Mucosa of stomach (tissue), 1 donor: ENCODE measurements around the gene KCNMA1.

Experiments used
- H3K27me3 ChIP-seq: one replicate; pipeline ENCODE4 v1.7.0; 2013; ENCODE audit warnings: mild to moderate bottlenecking, low read length; ENCODE audit not compliant: control insufficient read depth, insufficient read depth
- H3K36me3 ChIP-seq: one replicate; pipeline ENCODE4 v1.7.0; 2013; ENCODE audit warnings: low read length; ENCODE audit not compliant: control insufficient read depth, insufficient read depth
- H3K4me1 ChIP-seq: one replicate; pipeline ENCODE4 v1.7.0; 2013; ENCODE audit warnings: mild to moderate bottlenecking, low read length; ENCODE audit not compliant: control insufficient read depth, insufficient read depth
- H3K4me3 ChIP-seq: one replicate; pipeline ENCODE4 v1.7.0; 2013; ENCODE audit warnings: low read length
- H3K9ac ChIP-seq: one replicate; pipeline ENCODE4 v1.7.0; 2013; ENCODE audit warnings: mild to moderate bottlenecking, low read length, moderate library complexity
- H3K9me3 ChIP-seq: one replicate; pipeline ENCODE4 v1.7.0; 2013; ENCODE audit warnings: mild to moderate bottlenecking, low read length, moderate library complexity; ENCODE audit not compliant: control insufficient read depth
- donor health status: Pancreatic carcinoma.

KCNMA1 gene

DNA sequence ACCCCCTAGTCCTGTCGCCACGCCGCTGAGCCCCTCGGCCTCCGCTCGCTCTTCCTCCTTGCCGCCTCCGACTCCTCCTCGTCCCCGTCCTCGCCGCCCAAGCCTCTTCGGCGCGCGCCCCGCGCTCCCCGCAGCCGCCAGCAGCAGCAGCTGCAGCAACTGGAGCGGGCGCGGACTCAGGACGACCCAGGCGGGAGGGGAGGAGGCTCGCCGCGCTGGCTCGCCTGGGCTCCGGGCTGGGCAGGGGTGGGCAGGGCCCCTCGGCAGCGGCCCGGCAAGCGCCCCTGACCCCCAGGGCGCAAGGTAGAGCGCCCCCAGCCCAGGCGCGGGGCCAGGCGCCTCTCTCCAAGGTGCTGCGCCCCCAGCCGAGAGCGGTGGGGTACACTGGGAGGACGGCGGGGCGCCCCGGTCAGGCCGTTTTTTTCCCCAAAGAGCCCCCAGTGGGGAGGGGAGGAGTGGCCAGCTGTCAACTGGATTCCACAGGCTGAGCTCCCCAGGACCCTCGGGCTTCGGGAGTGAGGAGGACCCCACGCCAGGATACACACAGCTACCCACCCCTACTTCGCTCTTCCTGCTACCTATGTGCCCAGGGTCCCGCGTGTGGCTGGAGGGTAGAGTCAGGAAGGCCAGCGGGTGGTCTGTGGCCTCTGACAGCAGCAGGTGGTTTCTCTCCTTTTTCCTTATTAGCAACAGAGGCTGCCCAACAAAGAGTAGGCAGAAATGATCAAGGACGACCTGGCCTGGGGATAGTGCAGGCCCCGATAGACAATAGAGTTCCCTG lies 903 bp upstream of the KCNMA1 start:
- Histone ChIP-seq H3K4me1 (no peaks in the 10 kb centered on the region), H3K36me3 (no peaks in the 10 kb centered on the region), H3K4me3 (no peak overlapping the region), H3K27me3 (peaks cover 60% of the 10 kb centered on the region), H3K9ac (peak overlapping the region; percentile 34), H3K9me3 (no peaks in the 10 kb centered on the region)

DNA sequence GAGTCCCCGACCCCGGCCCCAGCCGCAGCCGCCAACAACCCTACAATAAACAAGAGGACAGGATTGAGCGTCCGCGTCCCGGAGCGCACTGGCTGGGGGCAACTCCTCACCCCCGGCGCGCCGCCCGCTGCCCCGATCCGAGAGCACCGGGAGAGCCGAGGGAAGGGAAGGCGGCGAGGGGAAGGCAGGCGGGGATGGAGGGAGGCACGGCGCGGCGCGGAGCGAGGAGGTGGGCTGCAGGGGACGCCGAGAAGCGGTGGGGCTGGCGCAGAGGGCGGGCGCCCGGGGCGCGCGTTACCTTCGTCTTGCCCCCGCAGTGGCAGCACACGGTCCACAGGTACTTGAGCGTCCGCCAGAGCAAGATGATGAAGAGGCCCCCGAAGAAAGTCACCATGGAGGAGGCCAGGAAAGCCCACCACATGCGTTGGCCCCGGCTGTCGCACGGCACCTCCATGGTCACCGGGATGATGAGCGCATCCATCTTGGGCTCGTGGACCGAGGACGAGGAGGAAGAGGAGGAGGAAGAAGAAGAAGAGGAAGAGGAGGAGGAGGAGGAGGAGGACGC lies 559 bp downstream of the KCNMA1 start:
- Histone ChIP-seq H3K36me3 (no peaks in the 10 kb centered on the region), H3K9me3 (no peaks in the 10 kb centered on the region), H3K9ac (peak overlapping the region; percentile 50), H3K4me3 (no peak overlapping the region), H3K4me1 (no peaks in the 10 kb centered on the region), H3K27me3 (peaks cover 60% of the 10 kb centered on the region)

DNA sequence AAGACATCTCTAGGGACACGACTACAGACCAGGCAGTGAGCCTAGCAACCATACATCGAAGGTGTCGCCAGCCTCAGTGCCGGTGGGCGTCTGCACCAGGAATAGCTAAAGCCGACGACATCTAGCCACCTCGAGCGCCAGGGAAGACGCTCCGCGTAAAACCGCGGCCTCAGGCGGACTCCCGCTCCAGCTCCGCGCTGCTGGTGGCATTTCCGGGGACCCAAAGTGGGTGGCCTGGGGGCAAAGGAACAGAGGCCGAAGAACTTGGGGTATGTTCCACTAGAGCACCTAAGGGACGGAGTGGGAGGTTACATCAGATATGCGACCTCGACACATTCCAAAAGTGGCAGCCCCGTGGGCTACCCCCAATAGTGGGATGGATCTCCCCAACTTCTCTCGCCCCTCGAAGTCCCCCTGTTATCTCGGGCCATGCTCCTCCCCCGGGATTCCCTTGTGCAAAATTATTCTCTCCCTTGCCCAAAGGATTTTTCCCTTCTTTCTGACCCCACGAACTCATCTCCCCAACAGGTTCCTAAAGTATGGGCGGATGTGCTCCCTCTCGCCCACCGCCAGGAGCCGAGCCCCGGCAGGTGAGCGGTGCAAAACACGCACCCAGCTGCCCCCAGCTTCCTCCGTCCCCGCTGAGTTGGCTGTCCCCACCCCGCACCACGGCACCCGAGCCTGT lies 1.2 kb downstream of the KCNMA1 start:
- Histone ChIP-seq H3K9ac (peak overlapping the region; percentile 50), H3K4me3 (no peak overlapping the region), H3K4me1 (no peaks in the 10 kb centered on the region), H3K27me3 (peaks cover 59% of the 10 kb centered on the region), H3K9me3 (no peaks in the 10 kb centered on the region), H3K36me3 (no peaks in the 10 kb centered on the region)

DNA sequence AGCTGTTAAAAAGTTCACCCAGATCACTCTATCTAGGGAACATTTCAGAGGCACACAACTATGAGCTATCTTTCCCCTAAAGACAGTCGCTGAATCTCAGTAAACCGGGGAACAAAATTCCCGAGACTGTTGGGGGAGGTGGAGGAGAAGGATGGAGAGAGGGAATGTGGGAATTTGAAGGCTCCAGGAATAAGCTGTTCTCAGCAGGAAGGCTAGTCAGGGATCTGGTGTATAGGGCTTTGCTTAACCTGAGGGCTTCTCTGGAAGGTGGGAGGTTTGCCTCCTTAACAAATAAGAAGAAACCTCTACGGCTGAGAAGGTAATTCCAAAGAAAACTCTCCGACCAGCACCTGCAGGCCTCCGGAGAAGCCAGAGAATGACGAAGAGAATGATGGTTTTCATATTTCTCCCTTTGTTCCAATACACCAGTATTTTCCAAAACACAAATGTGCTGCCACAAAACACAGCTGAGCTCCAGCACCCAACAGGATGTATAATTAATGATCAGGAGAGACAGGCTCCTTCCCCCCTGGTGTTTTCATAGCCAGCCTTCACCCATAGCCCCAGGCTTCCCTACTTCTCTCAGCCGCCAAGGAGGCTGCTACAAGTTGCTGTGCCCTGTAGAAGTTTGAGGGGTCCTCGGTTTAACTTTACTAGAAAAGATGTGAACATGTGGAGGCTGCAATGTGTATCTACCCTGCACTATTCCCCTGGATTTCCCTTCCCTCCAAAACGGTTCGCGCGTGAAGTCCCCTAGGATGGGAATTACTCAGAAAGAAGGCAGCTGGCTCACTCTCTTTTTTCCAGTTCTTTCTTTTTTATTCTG lies 2.0 kb downstream of the KCNMA1 start:
- Histone ChIP-seq H3K4me3 (no peak overlapping the region), H3K27me3 (peaks cover 53% of the 10 kb centered on the region), H3K36me3 (no peaks in the 10 kb centered on the region), H3K4me1 (no peaks in the 10 kb centered on the region), H3K9me3 (no peaks in the 10 kb centered on the region), H3K9ac (peak overlapping the region; percentile 8)

DNA sequence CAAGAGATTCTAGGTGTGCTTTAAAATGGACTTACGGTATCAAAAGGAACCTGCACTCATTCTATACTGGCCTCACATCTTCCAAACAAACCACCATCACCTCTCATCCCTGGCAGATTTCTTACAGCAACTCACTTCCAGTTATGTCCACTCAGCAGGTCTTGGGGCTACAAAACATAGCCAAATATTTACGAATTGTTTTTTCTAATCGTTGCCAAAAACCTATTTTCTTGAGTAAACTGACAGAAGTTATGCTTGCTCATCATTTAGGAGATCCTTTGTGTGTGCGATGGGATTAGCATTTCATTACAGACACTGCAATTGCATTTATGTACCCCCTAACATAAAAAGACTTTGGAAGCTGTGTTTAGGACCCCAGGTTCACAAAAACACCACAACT lies 2.7 kb downstream of the KCNMA1 start:
- Histone ChIP-seq H3K4me1 (peaks cover 5% of the 10 kb centered on the region), H3K4me3 (no peak overlapping the region), H3K9ac (no peak overlapping the region)

DNA sequence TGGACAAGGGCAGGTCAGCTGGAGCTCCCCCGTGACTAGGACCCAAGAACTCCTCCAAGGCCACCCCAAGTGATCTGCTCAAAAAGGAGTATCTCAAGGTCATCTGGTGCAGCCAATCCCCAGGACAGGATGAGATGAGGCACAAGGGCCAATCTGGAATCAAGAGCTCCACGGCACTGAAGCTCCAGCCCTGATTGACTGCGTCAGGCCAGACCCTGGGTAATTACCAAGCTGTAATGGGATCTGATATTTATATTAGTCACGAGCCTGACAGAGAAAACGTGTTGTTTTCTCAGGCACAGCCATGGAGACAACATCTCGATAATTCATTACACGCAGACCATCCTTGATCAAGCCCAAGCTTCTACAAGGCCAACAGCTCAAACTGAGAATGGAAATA lies 4.2 kb downstream of the KCNMA1 start:
- peaks cover 31% of the 10 kb centered on the region for H3K27me3 ChIP-seq
- H3K4me3 ChIP-seq, result no peak overlapping the region
- no peaks in the 10 kb centered on the region for H3K36me3 ChIP-seq
- no peak overlapping the region for H3K9ac ChIP-seq
- H3K4me1 ChIP-seq, result peaks cover 9% of the 10 kb centered on the region
- H3K9me3 ChIP-seq, result no peaks in the 10 kb centered on the region

More for the DNA sequence above, 2.7 kb downstream of the KCNMA1 start:
- Histone ChIP-seq H3K9me3 (no peaks in the 10 kb centered on the region), H3K27me3 (peaks cover 47% of the 10 kb centered on the region), H3K36me3 (no peaks in the 10 kb centered on the region)

DNA sequence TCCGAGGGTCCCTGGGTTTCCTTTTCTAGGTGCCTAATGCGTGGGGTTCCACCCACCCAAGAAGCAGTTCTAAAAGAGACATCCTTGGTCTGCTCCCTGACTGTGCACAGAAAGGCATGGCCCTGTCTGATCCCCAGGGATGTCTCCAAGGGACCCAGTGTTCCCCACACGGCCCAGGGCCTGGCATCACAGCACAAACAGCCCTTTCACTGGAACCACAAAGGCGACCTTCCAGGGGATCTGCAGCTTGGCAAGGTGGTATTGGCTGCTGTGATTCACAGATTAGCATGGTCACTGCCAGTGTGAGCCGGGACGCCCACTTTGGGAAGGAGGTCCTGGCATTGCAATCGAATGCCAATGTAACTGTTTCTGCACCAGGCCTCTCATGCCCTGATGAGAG lies 6.4 kb downstream of the KCNMA1 start:
- Histone ChIP-seq H3K27me3 (peaks cover 16% of the 10 kb centered on the region), H3K36me3 (no peaks in the 10 kb centered on the region), H3K4me3 (no peak overlapping the region), H3K4me1 (peaks cover 9% of the 10 kb centered on the region), H3K9me3 (no peaks in the 10 kb centered on the region), H3K9ac (no peak overlapping the region)

DNA sequence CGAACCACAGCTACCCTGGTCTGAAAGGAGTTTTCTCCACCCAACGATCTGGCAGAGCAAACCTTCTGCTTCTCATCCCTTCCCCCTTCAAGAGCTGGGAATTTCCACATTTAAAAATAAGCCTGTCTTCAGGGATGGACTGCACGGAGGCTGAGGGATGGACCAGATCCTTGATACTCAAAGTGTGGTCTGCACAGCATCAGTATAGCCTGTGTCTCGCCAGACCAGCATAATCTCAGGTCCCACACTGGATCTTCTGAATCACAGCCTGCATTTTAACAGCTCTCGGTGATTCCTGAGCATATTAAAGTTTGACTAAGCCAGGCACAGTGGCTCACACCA lies 7.1 kb downstream of the KCNMA1 start:
- H3K4me1 ChIP-seq, result peaks cover 9% of the 10 kb centered on the region
- H3K27me3 ChIP-seq, result peaks cover 8% of the 10 kb centered on the region
- no peak overlapping the region for H3K9ac ChIP-seq
- H3K4me3 ChIP-seq, result no peak overlapping the region
- no peaks in the 10 kb centered on the region for H3K9me3 ChIP-seq
- no peaks in the 10 kb centered on the region for H3K36me3 ChIP-seq

DNA sequence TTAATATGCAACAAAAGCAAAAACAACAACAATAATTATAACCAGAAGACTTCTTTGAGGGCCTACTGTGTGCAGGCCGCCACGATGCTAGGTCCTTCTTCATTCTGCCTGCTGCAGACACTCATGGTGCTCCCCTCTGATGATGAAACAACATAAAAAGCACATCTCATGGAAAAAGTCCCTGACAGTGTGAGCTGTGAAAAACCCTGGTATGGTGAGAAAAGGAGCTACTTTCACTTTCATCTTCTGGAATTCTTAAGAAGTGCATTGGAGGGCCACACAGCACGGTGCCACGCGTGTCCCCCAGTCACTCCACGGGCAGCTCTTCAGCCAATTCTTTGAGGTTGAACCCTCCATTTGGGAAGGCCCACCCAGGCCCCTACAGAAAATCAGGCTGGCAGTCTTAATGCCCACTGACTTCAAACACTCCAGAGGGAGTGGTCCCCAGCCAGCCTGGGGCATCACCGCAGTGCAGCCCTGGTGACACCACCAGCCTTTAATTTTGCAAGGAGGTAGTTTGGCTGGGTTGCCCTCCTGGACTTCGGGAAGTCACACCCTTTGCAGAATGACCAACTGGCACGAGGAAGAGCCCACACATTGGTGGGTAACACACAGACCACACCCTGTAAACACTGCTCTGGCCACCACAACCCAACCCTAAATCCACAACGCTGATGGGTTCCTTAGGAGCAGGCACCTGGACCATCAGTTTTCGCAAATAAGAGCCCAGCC lies 7.7 kb downstream of the KCNMA1 start:
- H3K4me3 ChIP-seq, result no peak overlapping the region
- peaks cover 3% of the 10 kb centered on the region for H3K27me3 ChIP-seq
- no peak overlapping the region for H3K9ac ChIP-seq
- no peaks in the 10 kb centered on the region for H3K36me3 ChIP-seq
- peaks cover 9% of the 10 kb centered on the region for H3K4me1 ChIP-seq
- no peaks in the 10 kb centered on the region for H3K9me3 ChIP-seq

DNA sequence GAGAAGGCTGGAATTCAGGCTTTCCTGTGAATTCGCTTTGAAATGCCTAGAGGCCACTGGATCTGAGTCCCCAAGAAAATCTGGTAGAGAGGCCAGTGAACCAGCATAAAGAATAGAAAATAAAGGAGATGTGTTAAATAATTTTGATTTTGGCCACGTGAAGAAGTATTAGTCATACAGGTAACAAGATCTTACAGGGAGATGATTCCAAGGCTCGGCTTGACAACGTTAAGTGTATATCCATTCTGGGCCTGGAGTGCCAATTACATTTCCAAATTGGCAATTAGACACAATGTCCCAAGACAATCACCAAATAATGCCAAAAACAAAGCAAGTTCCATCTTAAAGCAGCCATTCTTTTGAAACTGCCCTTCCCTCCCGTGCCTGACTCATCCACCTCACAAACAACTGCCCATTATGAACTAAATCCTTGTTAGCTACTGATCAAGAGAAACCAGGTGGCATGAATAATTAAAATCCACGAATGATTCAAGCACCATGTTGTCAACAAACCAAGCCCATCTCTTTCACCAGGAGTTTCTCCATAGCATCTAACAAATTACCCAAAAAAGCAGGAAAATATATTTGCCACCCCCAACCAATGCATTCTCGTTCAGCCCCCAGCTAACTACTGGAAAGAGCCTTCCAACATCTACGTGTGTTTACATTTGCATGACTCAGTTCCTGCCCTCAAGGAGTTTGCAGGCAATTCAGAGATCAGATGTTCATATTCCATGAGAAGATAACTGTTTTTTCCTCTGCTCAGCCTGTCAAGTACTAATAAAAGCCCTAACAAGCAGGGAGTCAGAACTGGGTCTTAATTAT lies 8.5 kb downstream of the KCNMA1 start:
- peaks cover 9% of the 10 kb centered on the region for H3K4me1 ChIP-seq
- H3K36me3 ChIP-seq, result no peaks in the 10 kb centered on the region
- H3K9me3 ChIP-seq, result no peaks in the 10 kb centered on the region
- no peak overlapping the region for H3K4me3 ChIP-seq
- no peak overlapping the region for H3K9ac ChIP-seq
- no peaks in the 10 kb centered on the region for H3K27me3 ChIP-seq
